Esophagus (tissue), 2 donors: ENCODE data around the gene ABCC10. TPM values are rescaled to one million over a fixed set of nuclear protein-coding genes. Genes with fewer than 3 reads are reported as not detected.
"Not testable (repeated sequence)": the region's sequence is repeated elsewhere in the genome, so short reads cannot be mapped to it uniquely, and the experiment has no call there.

Source experiments
- H3K27ac ChIP-seq, 2 donors: one replicate each; pipeline ENCODE4 v1.5.1; 2013; ENCODE audit warnings: low read depth in 2 of 2, mild to moderate bottlenecking in 2 of 2, inconsistent platforms in 1 of 2, low read length in 1 of 2, moderate library complexity in 1 of 2
- H3K27me3 ChIP-seq, 2 donors: one replicate each; pipeline ENCODE4 v1.6.1; 2013; ENCODE audit warnings: low read length in 2 of 2, control low read depth in 1 of 2, mild to moderate bottlenecking in 1 of 2; ENCODE audit not compliant: insufficient read depth in 2 of 2, control insufficient read depth in 1 of 2
- H3K36me3 ChIP-seq, 2 donors: one replicate each; pipeline ENCODE4 v1.6.1; 2013; ENCODE audit warnings: low read length in 1 of 2; ENCODE audit not compliant: control insufficient read depth in 2 of 2, insufficient read depth in 2 of 2
- H3K4me1 ChIP-seq, 2 donors: one replicate each; pipeline ENCODE4 v1.6.1; 2013; ENCODE audit warnings: low read length in 1 of 2; ENCODE audit not compliant: control insufficient read depth in 2 of 2, insufficient read depth in 2 of 2
- H3K4me3 ChIP-seq, 2 donors: one replicate each; pipeline ENCODE4 v1.5.1; 2013; ENCODE audit warnings: low read length in 2 of 2, mild to moderate bottlenecking in 2 of 2, low read depth in 1 of 2, moderate library complexity in 1 of 2
- H3K9me3 ChIP-seq, 2 donors: one replicate each; pipeline ENCODE4 v1.6.1; 2013; ENCODE audit warnings: mild to moderate bottlenecking in 2 of 2, low read depth in 1 of 2, low read length in 1 of 2, moderate library complexity in 1 of 2; ENCODE audit not compliant: control insufficient read depth in 2 of 2, insufficient read depth in 1 of 2
- WGBS, 2 donors: extraction: QIAGEN DNeasy Blood & Tissue Kit; methylation state at CpG; one replicate each; pipeline ENCODE4 v1.1.7; 2013; 5-methylcytosine and 5-hydroxymethylcytosine counted together
- polyA plus RNA-seq, 2 donors: library from polyadenylated mRNA; stranded (reverse); fragments of 200-250 nt; gene quantifications; one replicate each; pipeline ENCODE4 v1.2.3, GENCODE V29; 2013
- donor health status: healthy with polysubstance abuse.
- donor health status: Bipolar disorder and iron deficiency.

The ABCC10 gene
- polyA plus RNA-seq, 2 donors, result 13.3 to 40.6 TPM

DNA sequence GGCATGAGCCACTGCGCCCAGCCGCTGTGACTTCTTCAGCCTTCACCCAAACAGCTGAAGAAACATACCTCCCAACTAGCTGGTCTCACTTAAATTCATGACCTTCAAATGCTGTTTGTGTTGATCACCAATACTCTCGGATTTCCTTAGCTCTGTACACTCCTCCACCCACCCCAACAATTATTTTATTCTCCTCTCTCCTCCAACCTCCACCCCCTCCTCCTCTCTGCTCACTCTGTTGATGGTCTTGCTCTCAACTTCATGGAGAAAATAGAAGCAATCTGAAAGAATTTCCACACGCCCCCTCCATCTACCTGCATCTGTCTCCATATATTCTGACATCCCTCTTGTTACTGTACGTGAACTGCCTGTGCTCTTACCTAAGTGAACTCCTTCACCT, 34.6 kb downstream of the ABCC10 start:
- no peaks in the 10 kb centered on the region for H3K9me3 ChIP-seq
- no peak overlapping the region for H3K27ac ChIP-seq
- no peaks in the 10 kb centered on the region for H3K36me3 ChIP-seq
- no peak overlapping the region for H3K4me3 ChIP-seq
- H3K27me3 ChIP-seq, result no peaks in the 10 kb centered on the region
- 75 to 79% methylated on average over 5 of the region's 5 CpGs for WGBS, 2 donors
- H3K4me1 ChIP-seq, result no peaks in the 10 kb centered on the region

GRCh38 chr6:43464337-43464736, 37.0 kb downstream of the ABCC10 start:
- Histone ChIP-seq H3K9me3 (no peaks in the 10 kb centered on the region), H3K4me3 (no peak overlapping the region), H3K27ac (no peak overlapping the region), H3K27me3 (no peaks in the 10 kb centered on the region), H3K4me1 (no peaks in the 10 kb centered on the region), H3K36me3 (no peaks in the 10 kb centered on the region)
- 85 to 86% methylated on average over 8 of the region's 8 CpGs for WGBS, 2 donors

GRCh38 chr6:43465948-43466347, 38.6 kb downstream of the ABCC10 start:
- no peak overlapping the region for H3K27ac ChIP-seq
- no peaks in the 10 kb centered on the region for H3K27me3 ChIP-seq
- H3K36me3 ChIP-seq, result no peaks in the 10 kb centered on the region
- 54 to 70% methylated on average over 2 of the region's 2 CpGs for WGBS, 2 donors
- no peaks in the 10 kb centered on the region for H3K9me3 ChIP-seq
- H3K4me1 ChIP-seq, result peaks cover 0 to 2% of the 10 kb centered on the region in 2 donors
- no peak overlapping the region for H3K4me3 ChIP-seq

DNA sequence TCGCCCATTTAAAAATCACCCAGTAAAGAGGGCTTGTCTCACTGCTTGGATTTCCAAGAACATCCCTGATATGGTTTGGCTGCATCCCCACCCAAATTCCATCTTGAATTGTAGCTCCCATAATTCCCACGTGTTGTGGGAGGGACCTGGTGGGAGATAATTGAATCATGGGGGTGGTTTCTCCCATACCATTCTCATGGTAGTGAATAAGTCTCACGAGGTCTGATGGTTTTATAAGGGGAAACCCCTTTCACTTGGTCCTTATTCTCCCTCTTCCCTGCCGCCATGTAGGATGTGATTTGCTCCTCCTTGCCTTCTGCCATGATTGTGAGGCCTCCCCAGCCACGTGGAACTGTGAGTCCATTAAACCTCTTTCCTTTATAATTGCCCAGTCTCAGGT, 39.9 kb downstream of the ABCC10 start:
- not testable (repeated sequence) for H3K9me3 ChIP-seq, H3K4me1 ChIP-seq, H3K27ac ChIP-seq, H3K4me3 ChIP-seq, H3K36me3 ChIP-seq, H3K27me3 ChIP-seq
- 62 to 63% methylated on average over 5 of the region's 5 CpGs for WGBS, 2 donors

- no peaks in the 10 kb centered on the region for H3K27me3 ChIP-seq
- H3K4me3 ChIP-seq, result no peak overlapping the region
- peaks cover 0 to 2% of the 10 kb centered on the region in 2 donors for H3K4me1 ChIP-seq
- H3K27ac ChIP-seq, result no peak overlapping the region
- WGBS, 2 donors, result 82% methylated on average over 4 of the region's 4 CpGs
- no peaks in the 10 kb centered on the region for H3K36me3 ChIP-seq
- no peaks in the 10 kb centered on the region for H3K9me3 ChIP-seq
Observed at GRCh38 chr6:43467752-43468151, 40.4 kb downstream of the ABCC10 start.

- Histone ChIP-seq H3K9me3 (no peaks in the 10 kb centered on the region), H3K36me3 (no peaks in the 10 kb centered on the region), H3K4me3 (no peak overlapping the region), H3K4me1 (peaks cover 0 to 2% of the 10 kb centered on the region in 2 donors), H3K27me3 (no peaks in the 10 kb centered on the region), H3K27ac (no peak overlapping the region)
- 73 to 75% methylated on average over 4 of the region's 4 CpGs for WGBS, 2 donors
Observed at GRCh38 chr6:43468240-43468639, 40.9 kb downstream of the ABCC10 start.

DNA sequence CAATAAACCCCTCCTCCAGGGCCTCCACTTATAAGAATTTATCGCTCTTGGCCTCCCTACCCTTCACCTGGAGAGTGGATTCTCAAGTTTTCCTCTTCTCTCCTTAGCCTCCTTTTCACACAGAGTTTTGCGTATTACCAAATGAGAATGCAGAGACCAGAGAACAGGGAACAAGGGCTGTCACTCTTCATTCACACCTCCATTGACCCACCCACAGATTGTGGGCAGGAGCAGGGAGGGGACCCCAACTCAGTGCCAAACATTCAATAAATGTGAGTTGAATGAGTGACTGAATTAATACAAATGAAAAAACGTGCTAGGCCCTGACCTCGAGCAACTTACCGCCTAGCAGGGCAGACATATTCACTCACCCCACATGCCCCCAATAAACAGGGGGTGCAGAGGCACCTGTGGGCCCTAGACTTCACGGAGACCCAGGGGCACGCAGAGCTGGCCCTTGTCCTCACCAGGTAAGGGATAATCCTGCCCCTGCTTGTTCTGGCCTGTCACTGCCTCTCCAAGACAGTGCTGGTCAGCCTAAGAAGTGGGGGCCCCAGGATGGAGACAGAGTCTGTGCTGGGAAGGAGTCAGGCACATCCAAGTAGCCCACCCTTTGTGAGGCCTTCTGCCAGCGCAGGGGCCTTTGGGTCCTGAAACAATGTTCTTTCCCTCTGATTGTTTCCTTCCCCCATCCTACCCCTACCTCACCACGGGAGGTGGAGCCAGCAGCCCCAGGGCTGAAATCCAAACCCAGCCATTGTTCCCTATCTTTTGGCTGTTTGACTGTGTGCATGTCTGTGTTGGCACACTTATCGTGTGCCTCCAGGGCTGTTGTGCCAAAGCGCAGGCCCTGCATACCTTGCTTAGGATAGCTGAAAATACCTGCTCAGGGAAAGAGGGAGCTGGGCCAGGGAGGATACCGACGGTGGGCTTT, 41.7 kb downstream of the ABCC10 start:
- Histone ChIP-seq H3K9me3 (no peaks in the 10 kb centered on the region), H3K27ac (no peak overlapping the region), H3K4me1 (peaks cover 0 to 2% of the 10 kb centered on the region in 2 donors), H3K4me3 (no peak overlapping the region), H3K27me3 (no peaks in the 10 kb centered on the region), H3K36me3 (no peaks in the 10 kb centered on the region)
- 51 to 64% methylated on average over 13 of the region's 13 CpGs for whole genome bisulfite sequencing, 2 donors

DNA sequence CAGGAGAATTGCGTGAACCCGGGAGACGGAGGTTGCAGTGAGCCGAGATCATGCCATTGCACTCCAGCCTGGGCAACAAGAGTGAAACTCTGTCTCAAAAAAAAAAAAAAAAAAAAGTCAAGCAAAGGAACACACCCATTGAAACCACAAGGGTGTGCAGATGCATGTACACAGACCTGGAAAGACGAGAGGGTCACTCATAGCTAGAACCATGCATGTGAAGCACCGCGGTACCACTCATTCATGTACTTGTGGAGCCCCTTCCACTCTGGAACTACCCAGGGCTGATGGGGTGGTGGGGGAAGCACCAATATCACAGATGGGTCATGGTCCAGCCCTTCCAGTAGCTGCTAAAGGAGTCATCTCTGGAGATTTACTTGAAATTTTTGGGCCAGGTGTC, 42.6 kb downstream of the ABCC10 start:
- H3K4me3 ChIP-seq, result no peak overlapping the region
- H3K27me3 ChIP-seq, result no peaks in the 10 kb centered on the region
- H3K36me3 ChIP-seq, result no peaks in the 10 kb centered on the region
- H3K9me3 ChIP-seq, result no peaks in the 10 kb centered on the region
- H3K27ac ChIP-seq, result no peak overlapping the region
- 85 to 90% methylated on average over 7 of the region's 7 CpGs for WGBS, 2 donors
- H3K4me1 ChIP-seq, result peaks cover 0 to 2% of the 10 kb centered on the region in 2 donors

GRCh38 chr6:43471399-43471798, 44.1 kb downstream of the ABCC10 start:
- Histone ChIP-seq H3K27me3 (no peaks in the 10 kb centered on the region), H3K4me3 (no peak overlapping the region), H3K27ac (no peak overlapping the region), H3K9me3 (no peaks in the 10 kb centered on the region), H3K36me3 (no peaks in the 10 kb centered on the region), H3K4me1 (peaks cover 0 to 2% of the 10 kb centered on the region in 2 donors)
- 44 to 59% methylated on average over 1 of the region's 1 CpG for WGBS, 2 donors

DNA sequence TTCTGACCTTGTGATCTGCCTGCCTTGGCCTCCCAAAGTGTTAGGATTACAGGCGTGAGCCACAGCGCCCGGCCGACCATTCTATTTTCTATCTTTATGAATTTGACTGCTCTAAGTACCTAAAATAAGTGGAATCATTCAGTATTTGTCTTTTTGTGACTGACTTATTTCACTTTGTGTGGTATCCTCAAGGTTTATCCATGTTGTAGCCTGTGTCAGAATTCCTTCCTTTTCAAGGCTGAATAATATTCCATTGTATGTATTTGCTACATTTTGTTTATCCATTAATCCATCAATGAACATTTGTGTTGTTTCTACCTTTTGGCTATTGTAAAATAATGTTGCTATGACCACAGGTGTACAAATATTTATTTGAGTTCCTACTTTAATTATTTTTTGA, 45.2 kb downstream of the ABCC10 start:
- 96 to 98% methylated on average over 4 of the region's 4 CpGs for WGBS, 2 donors
- Histone ChIP-seq H3K9me3 (no peaks in the 10 kb centered on the region), H3K36me3 (no peaks in the 10 kb centered on the region), H3K4me3 (no peak overlapping the region), H3K4me1 (peaks cover 0 to 2% of the 10 kb centered on the region in 2 donors), H3K27me3 (no peaks in the 10 kb centered on the region), H3K27ac (no peak overlapping the region)
